SKM-1 treated with dmso at 0.1 percent for 144 hours (cell line): ENCODE measurements around the gene KRTAP12-3.
"Not testable (repeated sequence)": the region's sequence is repeated elsewhere in the genome, so short reads cannot be mapped to it uniquely, and the experiment has no call there.

Source experiments
- DNase-seq: peaks from one replicate; lab custom pipeline; 2025; ENCODE audit not compliant: unreplicated experiment; lab: John Stamatoyannopoulos, UW

The KRTAP12-3 gene

DNA sequence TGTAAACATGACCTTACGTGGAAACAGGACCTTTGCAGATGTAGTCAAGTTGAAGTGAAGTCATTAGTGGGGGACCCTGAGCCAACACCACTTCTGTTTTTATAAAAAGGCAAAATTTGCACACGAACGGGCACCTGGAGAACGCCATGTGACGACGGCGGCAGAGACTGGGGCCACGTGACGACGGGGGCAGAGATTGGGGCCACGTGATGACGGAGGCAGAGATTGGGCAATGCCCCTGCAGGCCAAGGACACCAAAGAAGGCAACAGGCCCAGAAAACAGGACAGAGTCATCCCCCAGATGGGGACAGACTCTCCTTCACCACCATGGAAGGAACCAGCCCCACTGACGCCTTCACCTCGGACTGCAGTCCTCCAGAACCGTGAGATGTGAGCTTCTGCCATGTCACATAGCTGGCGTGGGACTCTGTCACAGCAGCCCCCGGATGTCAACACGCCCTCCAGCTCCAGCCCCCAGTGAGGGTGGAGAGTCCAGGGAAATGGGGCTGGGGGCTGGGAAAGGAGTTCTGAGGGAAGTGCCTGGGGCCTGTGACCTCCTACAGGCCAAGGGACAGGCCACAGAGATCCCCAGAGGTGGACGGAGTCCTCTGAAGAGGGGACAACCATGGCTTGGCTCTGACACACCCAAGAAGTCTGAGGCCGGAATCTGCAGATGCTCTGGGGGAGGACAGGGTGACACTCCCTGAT is 7.3 kb upstream of the KRTAP12-3 start:
- no peak for DNase-seq

- no peak for DNase-seq
Measured at GRCh38 chr21:44650973-44651675, 6.6 kb upstream of the KRTAP12-3 start.

DNA sequence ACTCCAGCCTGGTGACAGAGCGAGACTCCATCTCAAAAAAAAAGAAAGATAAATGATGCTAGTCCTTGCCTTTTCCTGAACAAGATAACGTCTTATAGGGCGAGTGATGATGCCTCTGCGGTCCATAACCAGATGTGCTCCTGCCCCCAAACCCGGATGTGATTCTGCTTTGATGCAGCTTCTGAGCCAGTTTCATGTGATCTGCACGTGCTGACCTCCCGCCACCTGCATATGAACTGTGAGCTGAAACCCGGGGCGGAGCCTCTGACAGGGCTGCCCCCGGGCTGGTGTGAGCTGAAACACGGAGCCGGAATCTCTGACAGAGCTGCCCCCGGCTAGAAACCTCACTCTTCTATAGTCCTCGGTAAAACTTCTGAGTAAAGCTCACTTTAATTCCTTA is 4.6 kb upstream of the KRTAP12-3 start:
- no peak for DNase-seq

GRCh38 chr21:44653656-44654575 is 3.8 kb upstream of the KRTAP12-3 start:
- DNase-seq = no peak

DNA sequence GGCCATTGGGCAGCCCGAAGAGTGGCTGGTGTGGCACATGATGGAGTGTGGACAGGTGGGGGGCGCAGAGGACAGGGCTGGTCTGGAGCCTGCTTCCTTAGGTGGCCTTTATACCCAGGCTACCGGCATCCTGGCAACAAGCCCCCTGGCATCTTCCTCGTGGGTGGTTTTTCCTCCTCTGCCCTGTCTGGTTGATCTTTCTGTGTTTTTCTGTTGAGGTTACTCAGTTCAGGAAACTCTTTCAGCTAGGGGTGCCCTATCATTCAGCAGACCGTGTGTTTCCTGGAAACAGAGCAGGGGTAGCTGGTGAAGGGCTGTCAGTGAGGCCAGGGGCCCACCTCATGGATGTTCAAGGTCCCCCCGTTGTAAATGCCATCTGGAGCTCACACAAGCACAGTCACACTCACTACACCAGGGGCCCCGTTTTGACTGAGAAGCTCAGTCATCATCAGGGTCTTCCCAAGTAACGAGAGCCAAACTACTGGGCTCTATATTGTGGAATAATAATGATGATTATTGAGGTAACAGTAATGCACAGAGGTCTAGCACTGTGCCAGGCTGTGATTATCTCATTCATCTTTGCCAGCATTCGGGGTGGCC is 3.1 kb upstream of the KRTAP12-3 start, which contains the start of gene KRTAP12-4:
KRTAP12-4 (minus strand) TSS at position 84 of the 600 bp plus-strand sequence; CDS start at position 39, 45 bp downstream.
- DNase-seq = no peak

DNA sequence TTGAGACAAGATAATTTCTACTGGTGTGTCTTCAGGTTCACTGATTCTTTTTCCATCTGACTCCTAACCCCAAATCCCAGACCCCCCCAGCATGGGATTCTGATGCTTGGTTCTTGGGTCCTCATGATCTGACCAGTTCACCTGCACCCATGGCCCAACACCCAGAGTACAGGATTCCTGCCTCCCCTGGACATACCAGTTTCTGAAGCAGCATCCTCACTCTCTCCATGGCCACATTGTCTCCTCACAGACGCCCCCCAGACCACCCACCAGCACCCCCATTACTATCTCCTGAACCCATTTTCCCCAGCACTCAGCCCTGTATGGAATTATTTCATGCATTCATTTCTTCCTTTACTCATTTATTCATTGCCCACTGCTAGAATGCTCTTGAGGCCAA is 864 bp upstream of the KRTAP12-3 start:
- no peak for DNase-seq

GRCh38 chr21:44658541-44658910 is 794 bp downstream of the KRTAP12-3 start:
- no peak for DNase-seq

GRCh38 chr21:44658913-44659595 is 1.3 kb downstream of the KRTAP12-3 start:
- no peak for DNase-seq

DNA sequence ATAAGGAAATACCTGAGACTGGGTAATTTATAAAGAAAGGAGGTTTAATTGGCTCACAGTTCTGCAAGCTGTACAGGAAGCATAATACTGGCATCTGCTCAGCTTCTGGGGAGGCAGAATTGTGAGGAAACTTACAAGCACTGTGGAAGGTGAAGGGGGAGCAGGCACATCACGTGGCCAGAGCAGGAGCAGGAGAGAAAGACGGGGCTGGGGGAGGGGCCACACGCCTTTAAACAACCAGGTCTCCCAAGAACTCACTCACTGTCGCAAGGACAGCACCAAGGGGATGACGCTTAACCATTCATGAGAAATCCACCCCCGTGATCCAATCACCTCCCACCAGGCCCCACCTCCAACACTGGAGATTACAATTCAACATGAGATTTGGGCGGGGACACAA is 3.8 kb downstream of the KRTAP12-3 start:
- DNase-seq = not testable (repeated sequence)

DNA sequence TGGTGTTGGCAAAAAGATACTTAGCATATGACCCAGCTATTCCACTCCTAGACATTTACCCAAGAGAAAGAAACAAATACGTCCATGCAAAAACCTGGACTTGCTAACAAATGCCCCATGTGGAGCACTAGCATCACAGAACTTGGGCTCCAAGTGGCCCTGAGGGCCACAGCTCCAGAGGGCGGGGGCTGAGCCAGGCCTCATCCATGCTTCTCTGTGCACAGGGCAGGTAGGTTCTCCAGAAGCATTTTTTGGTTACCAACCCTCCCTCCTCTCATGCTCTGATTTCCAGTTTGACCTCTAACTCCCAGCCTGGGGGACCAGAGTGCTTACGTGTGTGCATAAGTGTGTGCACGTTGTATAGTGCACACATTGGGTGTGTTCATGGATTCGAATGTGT is 7.0 kb downstream of the KRTAP12-3 start:
- DNase-seq = no peak

DNA sequence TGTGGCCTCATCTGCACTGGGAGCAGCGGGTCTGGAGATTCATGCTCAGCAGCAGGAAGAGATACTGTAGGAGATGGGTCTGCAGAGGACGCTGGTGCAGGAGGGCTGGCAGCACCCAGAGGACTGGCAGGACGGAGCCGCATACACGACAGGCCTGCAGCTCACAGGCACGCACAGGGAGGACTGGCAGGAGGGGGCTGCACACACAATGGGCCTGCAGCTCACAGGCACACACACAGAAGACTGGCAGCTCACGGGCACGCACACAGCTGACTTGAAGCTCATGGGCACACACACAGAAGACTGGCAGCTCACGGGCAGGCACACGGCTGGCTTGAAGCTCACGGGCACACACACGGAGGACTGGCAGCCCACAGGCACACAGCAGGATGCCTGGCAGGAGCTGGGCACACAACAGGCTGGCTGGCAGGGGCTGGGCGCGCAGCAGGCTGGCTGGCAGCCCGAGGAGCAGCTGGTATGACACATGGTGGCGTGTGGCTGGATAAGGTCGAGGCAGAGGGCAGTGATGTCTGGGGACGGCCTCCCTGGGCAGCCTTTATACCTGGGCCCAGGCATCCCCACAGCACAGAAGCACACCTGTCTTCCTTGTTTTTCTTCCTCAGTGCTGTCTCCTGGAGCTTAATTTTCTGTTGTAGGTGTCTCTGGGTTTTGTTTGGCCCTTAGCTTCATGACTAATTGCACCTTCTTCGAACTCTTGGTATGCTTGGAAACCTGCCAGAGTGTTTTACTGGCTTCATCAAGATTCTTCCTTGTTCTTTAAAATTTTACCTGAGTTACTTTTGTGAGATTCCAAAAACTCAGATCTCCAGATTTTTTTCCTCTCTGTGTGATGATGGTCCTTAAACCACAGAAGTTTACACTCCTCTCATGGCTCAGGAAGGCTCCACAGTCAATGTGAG is 8.9 kb downstream of the KRTAP12-3 start, which contains the start of gene KRTAP12-2:
KRTAP12-2 (minus strand) TSS at position 527 of the 920 bp plus-strand sequence; CDS start at position 486, 41 bp downstream.
- DNase-seq = no peak

DNA sequence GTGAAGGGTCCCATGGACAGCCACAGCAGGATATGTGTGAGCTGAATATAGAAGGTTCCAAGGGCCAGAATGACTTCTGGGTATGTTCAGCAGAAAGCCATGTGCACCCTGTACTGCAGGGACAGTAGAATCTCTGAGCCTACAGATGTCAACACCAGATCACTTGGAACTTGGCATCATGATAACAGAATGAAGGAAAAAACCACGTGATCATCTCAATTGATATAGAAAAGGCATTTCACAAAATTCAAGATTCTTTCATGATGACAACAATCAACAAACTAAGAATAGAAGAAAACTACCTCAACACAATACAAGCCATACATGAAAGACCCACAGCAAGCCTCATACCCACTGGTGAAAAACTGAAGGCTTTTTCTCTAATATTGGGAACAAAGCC is 9.9 kb downstream of the KRTAP12-3 start:
- no peak for DNase-seq

- DNase-seq = no peak
Measured at GRCh38 chr21:44670642-44671432, 13.1 kb downstream of the KRTAP12-3 start.

GRCh38 chr21:44671911-44672310 is 14.2 kb downstream of the KRTAP12-3 start:
- no peak for DNase-seq

- DNase-seq = no peak
Measured at GRCh38 chr21:44677881-44678280, 20.1 kb downstream of the KRTAP12-3 start.

- DNase-seq = no peak
Measured at GRCh38 chr21:44681152-44681551, 23.4 kb downstream of the KRTAP12-3 start.

DNA sequence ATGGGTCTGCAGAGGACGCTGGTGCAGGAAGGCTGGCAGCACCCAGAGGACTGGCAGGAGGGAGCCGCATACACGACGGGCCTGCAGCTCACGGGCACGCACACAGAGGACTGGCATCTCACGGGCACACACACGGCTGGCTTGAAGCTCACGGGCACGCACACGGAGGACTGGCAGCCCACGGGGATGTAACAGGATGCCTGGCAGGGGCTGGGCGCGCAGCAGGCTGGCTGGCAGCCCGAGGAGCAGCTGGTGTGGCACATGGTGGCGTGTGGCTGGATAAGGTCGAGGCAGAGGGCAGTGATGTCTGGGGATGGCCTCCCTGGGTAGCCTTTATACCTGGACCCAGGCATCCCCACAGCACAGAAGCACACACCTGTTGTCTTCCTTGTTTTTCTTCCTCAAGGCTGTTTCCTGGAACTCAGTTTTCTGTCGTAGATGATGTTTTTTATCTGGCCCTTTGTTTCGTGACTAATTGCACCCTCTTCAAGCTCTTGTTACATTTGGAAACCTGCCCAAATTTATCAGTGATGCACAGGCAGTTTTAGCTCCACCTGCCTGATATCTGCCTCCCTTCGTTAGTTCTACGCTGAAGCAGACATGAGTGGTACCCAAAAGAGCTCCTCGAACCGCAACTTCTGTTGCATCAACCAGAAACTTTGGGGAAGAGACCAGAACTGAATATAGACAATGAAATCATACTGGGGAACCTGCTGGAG is 24.3 kb downstream of the KRTAP12-3 start, which contains the start of gene KRTAP12-1:
KRTAP12-1 (minus strand) TSS at position 303 of the 719 bp plus-strand sequence; CDS start at position 263, 40 bp downstream.
- no peak for DNase-seq
